Measurements from ENCODE around the gene ELAVL1.
A peak's percentile ranks its signal among the peaks of the same experiment; 100 is the strongest.

The ELAVL1 gene

DNA sequence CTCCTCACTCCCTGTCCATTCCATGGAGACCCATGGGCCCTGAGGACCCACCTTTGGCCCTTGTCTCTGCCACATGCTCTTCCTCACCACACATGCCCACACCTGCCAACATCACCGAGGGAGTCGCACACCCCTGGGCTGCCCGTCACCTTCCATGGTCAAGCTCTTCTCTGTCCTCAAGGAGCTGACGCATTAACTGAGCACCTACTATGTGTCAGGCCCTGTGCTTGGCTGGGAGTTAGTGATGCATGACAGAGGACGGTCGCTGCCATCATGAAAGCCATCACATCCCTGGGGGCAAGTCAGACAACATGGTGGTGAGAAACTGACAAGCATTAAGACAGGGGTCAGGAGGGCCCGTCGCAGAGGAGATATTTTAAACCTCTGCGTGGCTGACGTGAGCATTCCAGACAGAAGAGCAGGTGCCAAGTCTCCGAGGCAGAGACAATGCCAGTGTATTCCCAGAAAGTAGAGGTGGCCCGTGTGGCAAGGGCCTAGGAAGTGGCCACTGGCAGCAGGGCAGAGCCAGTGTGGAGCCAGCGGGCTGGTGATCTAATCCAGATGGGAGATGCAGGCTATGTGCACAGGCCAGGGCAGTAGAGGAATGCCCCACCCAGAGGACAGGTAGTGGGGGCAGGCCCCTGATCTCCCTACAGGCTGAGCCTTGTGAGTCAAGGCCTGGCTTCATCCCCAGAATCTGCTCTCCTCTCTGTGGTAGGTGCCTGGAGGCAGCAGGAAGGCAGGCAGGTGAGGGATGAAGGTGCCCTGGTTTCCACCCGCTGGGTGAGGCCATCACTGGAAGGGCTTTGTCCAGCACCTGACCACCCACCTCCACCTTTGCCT is 21.2 kb downstream of the ELAVL1 start:
- no peak for DNase-seq

DNA sequence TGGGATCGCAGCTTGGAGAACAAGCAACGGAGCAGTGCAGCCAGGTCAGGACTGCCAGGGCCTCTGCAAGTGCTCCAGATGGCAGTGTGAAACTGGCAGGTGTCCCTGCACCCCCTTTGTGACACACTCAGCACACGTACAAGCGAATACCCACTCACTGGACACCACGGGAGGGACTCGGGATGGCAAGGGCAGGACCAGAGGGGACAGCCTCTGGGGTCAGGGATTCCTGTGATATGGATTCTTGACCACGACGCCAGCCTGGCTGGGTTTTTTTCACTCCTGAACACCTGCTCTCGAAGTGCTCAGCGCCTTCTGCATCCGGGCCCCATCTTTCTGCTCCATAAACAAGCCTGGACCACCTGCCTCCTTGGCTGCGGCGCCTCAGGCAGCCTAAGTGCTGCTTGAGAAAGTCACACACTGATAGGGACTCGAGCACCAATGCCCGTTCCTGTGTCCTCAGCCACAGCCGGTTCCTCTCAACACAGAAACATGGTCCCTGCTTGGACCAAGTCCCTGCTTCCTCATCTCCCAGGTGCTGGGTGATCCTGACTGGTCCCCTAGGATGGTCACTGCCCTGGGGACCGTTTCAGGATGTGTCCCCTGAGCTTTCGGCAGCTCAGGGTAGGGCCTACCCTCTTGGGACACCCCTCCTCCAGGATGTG is 22.0 kb downstream of the ELAVL1 start:
- no peak for DNase-seq

DNA sequence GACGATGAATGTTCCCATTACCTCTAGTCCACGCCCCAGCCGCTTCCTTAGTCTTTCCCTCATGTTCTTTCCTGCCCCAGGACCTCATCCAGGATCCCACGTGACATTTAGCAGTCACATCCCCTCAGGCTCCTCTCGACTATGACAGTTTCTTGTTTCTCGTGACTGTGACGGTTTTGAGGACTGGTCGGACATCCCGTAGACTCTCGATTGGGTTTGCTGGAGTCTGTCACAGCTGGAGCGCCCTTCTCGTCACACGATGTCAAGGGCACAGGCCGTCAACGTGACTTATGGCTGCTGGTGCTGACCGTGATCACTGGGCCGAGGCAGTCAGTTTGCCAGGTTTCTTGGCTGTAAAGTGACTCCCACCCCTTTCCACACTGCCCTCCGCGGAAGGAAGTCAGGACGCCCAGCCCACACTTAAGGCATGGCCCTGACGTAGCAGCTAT is 22.8 kb downstream of the ELAVL1 start:
- DNase-seq = no peak

DNA sequence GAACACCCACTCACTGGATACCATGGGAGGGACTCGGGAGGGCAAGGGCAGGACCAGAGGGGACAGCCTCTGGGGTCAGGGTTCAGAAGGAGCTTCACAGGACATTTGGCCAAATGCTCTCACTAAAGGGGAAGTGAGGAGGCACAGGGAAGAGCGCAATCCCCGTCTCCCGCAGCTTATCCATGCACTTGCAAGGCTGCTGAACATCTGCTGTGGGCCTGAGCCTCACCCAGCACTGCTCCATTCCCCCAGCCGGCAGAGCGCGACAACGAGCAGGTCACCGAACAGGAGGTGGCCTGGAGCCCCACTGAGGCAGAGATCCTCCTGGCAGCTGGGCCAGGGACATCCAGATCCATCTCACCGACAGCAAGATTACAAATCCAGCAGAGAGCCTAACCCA is 23.3 kb downstream of the ELAVL1 start:
- no peak for DNase-seq

DNA sequence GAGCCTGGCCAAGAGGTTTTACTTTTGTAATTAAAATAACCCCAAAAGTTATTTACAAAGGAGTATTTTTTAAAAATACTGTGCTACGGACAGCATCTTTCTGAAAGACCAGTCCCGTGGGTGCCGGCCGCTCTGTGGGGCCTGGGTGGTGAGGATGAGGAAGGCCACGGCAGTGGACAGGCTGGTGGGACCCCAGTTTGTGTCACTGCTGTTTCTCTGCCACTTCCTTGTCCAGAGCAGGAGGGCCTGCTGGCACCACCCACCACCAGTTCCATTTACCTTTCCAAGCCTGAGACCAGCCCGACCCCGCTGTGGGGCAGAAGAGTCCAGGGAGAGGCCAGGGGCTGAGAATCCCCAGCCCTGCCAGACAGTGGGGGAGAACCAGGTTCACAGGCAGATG is 23.8 kb downstream of the ELAVL1 start:
- no peak for DNase-seq

DNA sequence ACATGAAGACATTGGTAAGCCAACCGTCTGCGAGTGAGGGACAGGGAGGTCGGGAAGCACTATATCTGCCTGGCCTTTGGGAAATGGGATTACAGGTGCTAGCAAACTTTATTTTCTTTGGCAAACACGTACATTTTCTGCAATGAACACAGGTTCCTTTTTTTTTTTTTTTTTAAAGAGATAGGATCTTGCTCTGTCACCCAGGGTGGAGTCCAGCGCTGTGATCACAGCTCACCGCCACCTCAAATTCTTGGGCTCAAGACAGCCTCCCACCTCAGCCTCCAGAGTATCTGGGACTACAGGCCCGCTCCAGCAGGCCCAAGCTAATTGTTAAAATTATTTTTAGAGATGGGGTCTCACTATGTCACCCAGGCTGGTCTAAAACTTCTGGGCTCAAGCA is 24.2 kb downstream of the ELAVL1 start:
- DNase-seq = no peak

DNA sequence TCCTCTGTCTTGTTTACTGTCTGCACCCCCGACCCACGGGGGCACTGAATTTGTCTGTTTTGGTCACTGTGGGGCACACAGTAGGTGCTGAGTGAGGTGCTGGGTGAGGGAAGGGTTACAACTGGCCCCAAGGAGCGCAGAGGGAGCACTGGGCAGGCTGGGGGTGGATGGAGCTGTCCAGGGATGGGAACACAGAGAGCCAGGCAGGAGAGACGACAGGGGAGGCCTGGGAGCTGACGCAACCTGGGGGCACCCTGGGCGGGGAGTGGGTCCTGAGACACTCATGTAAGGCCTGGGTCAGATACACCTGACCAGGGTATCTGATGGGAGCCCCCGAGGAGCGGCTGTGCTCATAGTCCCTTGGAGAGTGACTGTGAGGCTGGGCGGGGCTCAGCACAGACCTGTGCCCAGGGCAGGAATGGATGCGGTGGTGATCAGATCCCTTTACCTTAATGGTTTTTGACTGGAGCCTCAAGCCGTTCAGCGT is 24.8 kb downstream of the ELAVL1 start:
- no peak for DNase-seq

DNA sequence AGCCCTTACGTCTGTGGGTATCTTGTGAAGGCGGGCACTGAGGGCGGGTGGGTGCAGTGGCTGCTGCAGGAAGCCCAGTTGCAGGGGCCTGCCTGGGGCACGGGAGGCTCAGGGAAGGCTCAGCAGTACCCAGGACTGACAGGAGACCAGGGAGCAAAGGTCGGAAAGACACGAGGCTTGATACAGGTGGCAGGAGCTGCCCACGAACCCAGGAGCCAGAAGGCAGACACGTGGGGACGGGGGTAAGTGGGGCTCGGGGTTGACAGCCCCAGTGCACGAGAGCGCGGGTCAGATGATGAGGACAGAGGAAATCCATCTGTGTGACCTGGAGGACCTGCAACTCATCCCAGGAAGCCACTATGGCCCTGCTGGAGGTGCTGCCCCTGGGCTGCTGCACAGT is 25.3 kb downstream of the ELAVL1 start:
- no peak for DNase-seq

DNA sequence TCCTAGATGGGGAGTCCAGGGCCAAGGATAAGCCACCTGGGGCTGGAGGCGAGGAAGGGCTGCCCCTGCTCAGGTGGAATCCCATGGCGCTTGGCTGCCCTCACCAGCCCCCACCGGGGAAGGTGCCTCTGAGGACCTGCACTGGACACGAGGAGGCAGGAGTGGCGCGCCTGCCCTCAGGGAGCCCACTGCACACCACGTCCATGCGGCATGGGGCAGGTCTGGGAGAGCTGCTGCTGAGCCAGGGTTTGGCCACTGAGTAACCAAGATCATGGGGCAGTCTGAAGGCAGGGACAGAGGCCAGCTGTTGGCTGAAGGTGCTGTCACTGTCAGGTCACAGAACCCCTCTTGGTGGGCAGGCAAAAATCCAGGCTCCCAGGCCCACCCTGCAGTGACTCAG is 25.9 kb downstream of the ELAVL1 start:
- no peak for DNase-seq

DNA sequence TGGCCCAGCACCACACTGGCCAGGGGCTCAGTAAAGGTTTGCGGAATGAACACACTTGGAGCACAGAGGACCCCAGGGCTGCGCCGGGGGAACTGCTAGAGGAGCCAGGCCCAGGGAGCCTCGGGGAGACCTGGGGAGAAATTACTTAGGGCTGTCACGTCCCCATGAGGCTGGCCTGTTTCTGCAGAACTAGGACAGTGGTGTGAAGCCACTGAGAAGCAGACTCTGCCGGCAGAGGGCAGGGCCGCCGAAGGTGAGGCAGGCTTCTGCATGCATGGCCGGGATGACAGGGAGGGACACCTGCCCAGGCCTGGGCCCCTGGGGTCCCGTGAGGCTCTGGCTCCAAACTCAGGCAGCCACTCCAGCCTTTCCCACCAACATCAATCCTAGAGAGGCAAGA is 26.4 kb downstream of the ELAVL1 start:
- DNase-seq = no peak

DNA sequence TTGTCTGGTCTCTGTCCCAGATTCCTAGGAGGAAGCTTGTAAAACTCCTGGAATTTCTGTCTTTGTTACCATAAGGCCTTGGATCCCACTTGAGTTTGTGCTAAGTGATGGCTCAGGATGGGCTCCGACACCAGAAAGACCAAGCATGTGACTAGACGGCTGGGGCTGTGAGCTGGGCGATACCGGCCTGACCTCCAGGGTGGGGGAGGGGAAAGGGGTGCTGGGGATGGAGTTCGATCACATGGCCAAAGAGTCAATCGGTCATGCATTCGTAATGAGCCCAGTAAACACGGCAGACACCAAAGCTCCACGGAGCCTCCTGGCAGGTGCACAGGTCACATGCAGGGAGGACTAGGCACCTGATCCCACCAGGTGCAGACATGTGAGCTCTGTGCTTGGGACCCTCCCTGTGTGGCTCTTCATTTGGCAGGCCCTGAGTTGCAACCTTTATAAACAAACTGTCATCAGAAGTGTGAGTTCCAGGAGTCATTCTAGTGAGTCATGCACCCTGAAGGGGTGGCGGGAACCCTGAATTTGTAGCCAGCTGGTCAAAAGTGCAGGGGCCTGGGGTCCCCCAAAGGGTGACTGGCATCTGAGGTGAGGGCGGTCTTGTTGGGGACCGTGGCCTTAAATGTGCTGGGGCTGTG is 27.1 kb downstream of the ELAVL1 start:
- DNase-seq = no peak

DNA sequence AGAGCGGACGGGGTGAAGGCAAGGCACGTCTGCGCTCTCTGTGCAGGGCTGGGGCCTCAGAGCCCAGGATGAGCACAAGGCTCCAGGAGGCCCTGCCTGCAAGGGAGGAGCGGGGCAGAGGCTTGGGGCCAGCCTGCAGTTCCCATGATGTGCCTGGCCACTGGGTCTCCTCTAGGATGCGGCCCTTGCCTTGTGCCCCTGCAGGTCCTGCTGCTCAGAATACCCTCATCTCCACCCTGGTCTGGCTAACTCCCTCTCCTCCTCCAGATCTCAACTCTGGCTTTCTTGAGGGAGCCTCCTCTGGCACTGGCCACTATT is 27.8 kb downstream of the ELAVL1 start:
- DNase-seq = no peak

DNA sequence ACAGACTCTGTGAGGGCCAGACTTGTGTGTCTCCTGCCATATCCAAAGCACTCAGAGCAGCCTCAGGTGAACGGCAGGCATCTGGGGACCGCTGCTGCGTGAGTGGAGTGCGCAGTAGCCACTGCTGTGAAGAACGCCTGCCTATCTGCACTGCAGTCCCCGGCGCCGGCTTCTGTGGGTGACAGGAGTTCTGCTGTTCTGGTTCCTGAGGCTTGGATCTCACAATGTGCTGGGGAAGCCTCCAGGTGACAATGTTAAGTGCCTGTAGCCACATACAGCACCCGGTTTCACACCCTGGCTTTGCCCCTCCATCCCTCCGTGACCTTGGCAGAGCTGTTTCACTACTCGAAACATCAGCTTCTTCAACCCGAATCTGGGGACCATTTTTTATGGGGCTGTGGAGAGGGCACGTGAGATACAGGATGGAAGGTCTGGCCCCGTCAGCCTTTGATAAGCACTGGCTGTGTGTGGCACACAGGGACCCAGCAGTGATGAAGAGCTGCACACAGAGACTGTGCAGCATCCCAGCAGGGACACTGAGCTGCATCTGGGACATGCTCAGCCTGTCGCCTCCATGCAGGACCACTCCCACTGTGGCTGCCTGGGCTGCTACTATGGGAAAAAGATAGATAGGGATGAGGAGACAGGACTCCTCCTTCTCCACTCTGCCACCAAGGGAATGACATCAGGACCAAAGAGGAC is 28.3 kb downstream of the ELAVL1 start:
- DNase-seq = no peak

DNA sequence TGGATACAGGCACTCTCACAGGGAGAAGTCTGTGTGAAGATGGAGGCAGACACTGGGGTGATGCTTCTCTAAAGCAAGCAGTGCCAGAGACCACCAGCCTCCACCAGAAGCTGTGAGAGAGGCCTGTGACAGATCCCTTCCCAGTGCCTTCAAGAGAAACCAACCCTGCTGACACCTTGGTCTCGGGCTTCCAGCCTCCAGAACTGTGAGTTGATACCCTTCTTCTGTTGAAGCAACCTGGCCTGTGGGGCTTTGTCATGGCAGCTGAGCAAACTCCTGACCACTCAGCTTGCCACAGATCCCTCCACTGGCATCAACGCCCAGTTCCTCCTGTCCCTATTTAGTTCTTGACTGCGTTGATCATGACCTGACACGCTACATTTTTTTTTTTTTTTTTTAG is 29.0 kb downstream of the ELAVL1 start:
- DNase-seq = no peak

DNA sequence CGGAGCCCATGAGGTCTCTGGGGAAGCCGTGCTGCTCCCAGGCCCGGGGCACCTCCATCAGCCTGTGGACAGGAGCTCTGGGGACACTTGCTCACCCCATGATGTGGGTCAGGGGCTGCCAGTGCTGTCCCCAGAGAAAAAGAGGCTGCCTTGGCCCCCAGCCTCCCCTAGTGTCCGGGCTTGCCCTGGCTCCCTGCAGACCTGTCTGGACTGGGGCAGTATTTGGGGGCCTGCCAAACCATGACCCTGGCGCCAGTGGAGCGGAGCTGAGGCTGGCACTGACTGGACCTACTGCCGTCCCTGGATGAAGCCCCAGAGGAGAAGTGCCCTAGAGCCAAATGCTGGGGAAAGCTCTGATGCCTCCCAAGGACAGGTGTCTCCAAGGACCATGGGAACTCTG is 30.4 kb downstream of the ELAVL1 start:
- no peak for DNase-seq

DNA sequence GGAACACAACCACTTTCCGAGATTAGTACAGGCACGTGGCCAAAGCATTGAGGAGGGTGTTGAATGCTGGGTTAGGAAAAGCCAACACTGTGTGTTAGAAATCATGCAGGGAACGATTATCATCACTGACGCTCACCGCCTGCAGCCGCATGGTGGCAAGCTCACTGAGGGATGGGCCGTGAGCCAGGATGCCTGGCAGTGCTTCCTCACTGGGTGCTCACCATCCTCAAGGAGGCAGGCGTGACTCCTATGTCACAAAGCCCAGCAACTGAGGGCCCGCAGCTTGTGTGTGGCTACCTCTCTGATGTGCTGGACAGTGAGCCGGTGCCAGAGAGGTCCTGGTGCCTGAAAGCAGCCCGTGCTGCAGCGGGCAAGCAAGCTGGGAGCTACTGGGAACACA is 31.6 kb downstream of the ELAVL1 start:
- DNase-seq = no peak

DNA sequence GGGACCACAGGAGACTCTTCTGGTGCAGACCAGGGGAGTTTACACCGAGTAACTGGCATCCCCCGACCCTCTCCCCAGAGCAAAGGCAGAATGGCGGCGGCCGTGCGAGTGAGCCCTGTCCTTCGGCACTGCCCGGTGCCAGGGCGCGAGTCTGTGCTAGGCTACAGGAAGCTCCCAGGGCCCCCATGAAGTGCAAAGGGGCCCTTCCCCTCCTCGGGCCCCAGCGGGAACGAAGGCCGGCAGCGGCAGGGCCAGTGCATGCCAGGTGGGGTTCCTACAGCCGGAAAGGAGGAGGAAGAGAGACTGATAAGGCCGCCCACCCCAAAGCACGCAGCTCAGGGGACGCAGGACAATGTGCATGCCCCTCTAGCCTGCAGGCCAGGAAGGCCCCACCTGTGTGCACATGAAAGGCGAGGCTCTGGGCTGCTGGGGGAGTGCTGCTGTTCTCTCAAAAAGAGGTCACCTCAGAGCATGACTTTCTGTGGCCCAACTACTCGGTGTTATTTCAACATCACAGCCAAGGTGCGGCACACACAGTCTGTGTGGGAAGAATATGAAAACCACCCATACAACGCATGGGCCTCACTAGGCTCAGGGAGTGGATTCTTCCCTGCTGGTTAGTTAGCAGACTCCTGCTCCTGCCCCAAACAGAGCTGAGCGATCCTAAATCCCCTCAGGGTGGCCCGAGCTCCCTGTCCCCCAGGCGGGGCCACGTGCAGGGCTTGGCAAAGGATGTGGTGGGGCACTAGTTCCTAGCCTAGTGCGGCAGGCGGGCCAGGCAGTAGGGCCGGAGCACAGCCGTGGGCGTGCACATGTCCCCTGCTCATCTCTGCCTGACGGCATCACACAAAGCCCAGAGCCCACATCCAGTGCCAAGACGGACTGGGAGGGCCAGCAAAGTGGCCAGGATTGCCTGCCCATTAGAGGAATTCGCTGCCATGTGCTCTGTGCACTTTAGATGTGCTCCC is 33.6 kb downstream of the ELAVL1 start:
- DNase-seq = no peak

DNA sequence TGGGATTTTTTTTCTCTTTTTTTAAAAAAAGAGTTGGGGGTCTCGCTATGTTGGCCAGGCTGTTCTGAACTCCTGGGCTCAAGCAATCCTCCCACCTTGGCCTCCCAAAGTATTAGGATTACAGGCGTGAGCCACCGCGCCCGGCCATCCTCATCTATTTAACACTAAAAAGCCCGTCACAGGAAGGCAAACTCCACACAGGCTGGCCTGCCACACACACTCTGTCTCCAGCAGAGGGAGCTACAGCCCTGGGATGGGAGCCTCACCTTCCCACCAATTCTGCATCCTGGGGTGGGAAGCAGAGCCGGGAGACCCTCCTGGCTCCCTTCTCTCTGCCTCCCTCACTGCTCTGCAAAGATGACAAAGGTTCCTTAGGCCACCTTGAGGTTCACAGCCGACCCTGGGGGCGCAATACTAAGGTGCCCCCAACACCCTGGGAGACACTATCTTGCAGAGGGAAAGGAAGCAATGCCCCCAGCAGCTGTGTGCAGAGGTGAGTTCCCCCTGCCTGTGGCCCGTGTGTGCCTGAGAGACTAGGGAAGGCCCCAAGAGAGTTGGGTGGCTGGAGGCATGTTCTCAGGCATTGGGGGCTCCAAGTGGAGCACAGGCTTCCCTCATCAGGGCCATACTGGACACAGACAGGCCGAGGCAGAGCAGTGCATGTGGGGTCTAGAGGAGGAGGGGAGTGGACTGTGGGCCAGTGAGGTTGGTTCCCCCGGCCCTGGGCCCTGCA is 34.6 kb downstream of the ELAVL1 start:
- DNase-seq = peak; percentile 37

DNA sequence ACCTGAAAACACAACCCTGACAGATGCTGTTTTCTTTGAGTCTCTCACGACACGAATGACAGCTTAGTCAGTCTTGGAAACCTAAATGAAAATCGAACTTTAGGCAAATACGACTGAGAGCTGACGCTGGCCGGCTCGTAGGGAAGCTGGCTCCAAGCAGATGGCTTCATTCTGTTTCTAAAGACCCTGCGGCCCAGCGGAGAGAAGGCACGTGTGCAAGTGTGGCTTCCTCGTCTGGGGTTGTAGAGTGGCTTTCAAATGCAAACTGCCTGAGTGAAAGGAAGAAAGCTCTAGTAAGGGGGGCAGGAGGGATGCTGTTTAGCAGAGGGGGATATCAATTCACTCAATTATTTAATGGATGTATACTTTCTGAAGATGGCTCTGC is 35.9 kb downstream of the ELAVL1 start:
- DNase-seq = no peak

DNA sequence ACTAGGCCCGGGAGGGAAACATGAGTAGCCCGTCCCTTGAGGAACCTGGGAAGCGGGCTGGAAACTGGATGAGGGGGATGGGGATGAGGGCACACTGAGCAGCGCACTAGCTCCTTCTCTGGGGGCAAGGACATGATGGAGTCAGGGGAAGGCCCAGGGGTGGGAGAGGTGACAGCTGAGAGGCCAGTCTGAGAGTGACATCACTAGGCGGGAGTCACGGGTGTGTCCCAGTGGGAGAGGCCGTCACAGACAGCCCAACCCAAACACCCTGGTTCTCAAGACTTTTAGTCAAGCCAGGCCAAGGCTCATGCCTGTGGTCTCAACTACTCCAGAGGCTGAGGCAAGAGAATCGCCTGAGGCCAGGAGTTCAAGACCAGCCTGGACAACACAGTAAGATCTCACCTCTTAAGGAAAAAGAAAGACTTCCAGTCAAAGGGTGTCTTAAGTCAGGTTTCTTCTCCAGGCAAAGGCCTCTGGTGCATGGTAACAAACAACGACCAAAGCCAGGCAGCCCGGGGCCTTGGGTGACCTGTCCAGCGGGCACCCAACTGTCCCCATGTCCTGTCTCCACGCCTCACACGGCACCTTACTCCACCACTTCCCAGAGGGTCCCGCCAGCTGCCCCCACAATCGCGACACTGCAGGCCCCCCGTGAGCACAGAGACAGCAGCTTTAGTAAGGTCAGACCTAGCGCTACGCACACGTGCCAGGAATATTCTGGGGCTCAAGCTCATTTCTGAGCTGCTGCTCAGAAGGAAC is 36.5 kb downstream of the ELAVL1 start:
- no peak for DNase-seq
